ENCODE data around the gene MATN3. TPM values are rescaled to one million over a fixed set of nuclear protein-coding genes. Genes with fewer than 3 reads are reported as not detected.

MATN3 gene
- total RNA-seq, 2 experiments from 2014 or later, result not detected

DNA sequence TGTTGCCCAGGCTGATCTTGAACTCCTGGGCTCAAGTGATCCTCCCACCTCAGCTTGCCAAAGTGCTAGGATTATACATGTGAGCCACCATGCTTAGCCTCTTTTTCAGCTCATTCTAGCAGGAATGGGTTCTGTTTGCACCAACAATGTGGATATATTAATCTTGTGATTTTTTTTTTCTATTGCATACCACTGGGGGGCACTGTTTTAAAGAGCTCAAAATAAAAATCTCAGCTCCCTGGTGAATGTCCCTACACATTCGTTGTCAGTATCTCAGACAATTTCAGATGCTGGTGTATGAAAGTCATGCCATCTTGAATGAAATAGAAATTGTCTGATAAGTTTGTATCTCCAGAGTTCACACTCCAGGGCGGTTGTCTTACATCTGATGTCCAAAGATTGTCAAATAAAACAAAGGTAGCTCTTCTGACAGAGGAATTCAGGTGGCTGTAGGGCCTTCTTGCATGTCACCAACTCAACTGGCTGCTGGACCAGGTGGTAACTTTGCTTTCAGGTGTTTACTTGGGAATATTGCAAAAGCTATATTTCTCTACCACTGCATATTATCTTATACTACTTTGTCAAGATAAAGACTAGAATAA, 3.1 kb upstream of the MATN3 start:
- H3K36me3 ChIP-seq (ENCODE audit: insufficient read depth, low read length), result no peaks in the 10 kb centered on the region
- peak; percentile 57 for DNase-seq (ENCODE audit: low spot score)

DNA sequence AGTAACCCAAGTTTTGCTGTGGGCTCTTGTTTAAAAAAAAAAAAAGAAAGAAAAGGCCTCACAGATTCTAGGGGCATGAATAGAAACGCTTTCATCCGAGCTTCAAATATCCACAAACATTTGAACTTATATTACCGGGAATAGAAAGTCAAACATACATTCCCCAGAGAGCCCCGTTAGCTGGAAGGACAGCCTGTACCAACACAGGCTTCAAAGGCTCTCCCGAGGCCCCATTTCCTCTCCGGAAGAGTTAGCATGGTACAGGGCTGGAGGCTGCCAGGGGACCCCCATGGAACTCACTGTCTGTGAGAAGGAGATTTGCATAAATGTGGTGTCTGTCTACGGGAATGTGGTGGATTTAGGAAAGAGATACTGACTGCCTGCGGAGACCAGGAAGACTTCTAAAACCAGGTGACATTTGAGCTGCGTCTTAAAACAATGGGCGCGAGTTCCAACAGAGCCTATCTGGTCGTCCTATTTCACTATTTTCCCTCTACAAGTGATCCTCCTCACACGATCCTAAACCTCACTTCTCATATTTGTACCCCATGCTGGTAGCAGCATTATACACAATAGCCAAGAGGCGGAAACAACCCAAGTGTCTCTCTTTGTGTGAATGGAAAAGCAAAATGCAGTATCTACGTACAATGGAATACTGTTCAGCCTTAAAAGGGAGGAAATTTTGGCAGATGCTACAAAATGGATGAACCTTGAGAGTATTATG, 820 bp upstream of the MATN3 start:
- H3K36me3 ChIP-seq (ENCODE audit: insufficient read depth, low read length), result no peaks in the 10 kb centered on the region
- intact Hi-C loops (cut with micrococcal nuclease; ENCODE audit: unreplicated experiment), result no loop called here
- H3K9me2 ChIP-seq (ENCODE audit: insufficient read depth, low read length), result no peaks in the 10 kb centered on the region
- H3K9me3 ChIP-seq (ENCODE audit: low read length), result no peaks in the 10 kb centered on the region
- no peak overlapping the region for H3K4me3 ChIP-seq (ENCODE audit: low read depth, low read length, poor library complexity, severe bottlenecking)
- no peak for TF ChIP-seq EZH2phosphoT487 (IDR thresholded peaks at IDR 0.05; ENCODE audit: borderline replicate concordance, low read depth, low read length)
- TF ChIP-seq, protein P1, sequence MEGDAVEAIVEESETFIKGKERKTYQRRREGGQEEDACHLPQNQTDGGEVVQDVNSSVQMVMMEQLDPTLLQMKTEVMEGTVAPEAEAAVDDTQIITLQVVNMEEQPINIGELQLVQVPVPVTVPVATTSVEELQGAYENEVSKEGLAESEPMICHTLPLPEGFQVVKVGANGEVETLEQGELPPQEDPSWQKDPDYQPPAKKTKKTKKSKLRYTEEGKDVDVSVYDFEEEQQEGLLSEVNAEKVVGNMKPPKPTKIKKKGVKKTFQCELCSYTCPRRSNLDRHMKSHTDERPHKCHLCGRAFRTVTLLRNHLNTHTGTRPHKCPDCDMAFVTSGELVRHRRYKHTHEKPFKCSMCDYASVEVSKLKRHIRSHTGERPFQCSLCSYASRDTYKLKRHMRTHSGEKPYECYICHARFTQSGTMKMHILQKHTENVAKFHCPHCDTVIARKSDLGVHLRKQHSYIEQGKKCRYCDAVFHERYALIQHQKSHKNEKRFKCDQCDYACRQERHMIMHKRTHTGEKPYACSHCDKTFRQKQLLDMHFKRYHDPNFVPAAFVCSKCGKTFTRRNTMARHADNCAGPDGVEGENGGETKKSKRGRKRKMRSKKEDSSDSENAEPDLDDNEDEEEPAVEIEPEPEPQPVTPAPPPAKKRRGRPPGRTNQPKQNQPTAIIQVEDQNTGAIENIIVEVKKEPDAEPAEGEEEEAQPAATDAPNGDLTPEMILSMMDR (conservative IDR thresholded peaks at IDR 0.05; ENCODE audit: low read length), result no peak
- BruUV-seq (replicated peaks), result no TSS peak
- H3K4me2 ChIP-seq (ENCODE audit: low read length), result no peak overlapping the region
- no peaks in the 10 kb centered on the region for H3K4me1 ChIP-seq (ENCODE audit: insufficient read depth, low read length, poor library complexity, severe bottlenecking)
- H3K79me2 ChIP-seq (ENCODE audit: insufficient read depth, low read depth, low read length), result no peaks in the 10 kb centered on the region
- POLR2A ChIA-PET, result no interaction called here
- CTCF ChIA-PET (ENCODE audit: unreplicated experiment), result no interaction called here
- no peak for DNase-seq (ENCODE audit: low spot score)
- no peaks in the 10 kb centered on the region for H4K20me1 ChIP-seq (ENCODE audit: insufficient read depth, low read length)
- H2AFZ ChIP-seq (ENCODE audit: low read length), result no peak overlapping the region
- no peak overlapping the region for H3K27ac ChIP-seq (ENCODE audit: low read depth, low read length, poor library complexity, severe bottlenecking)

More for the DNA sequence above, 3.1 kb upstream of the MATN3 start:
- H3K9me2 ChIP-seq (ENCODE audit: insufficient read depth, low read length), result no peaks in the 10 kb centered on the region
- no peak overlapping the region for H3K4me3 ChIP-seq (ENCODE audit: low read depth, low read length, poor library complexity, severe bottlenecking)
- no TSS peak for BruUV-seq (replicated peaks)
- no peak overlapping the region for H3K4me2 ChIP-seq (ENCODE audit: low read length)
- TF ChIP-seq EZH2phosphoT487 (IDR thresholded peaks at IDR 0.05; ENCODE audit: borderline replicate concordance, low read depth, low read length), result no peak
- TF ChIP-seq, protein P1 (conservative IDR thresholded peaks at IDR 0.05; ENCODE audit: low read length), result peak; percentile 80
- H3K9me3 ChIP-seq (ENCODE audit: low read length), result no peaks in the 10 kb centered on the region
- intact Hi-C loops (cut with micrococcal nuclease; ENCODE audit: unreplicated experiment), result loop anchor here (1.0 to 5.0 kb wide), 2 partner anchors 58 to 83 kb away; no protein-coding TSS in a partner anchor
- H4K20me1 ChIP-seq (ENCODE audit: insufficient read depth, low read length), result no peaks in the 10 kb centered on the region
- no peak overlapping the region for H3K27ac ChIP-seq (ENCODE audit: low read depth, low read length, poor library complexity, severe bottlenecking)
- ChIA-PET POLR2A (interaction anchor here (0.5 to 1.1 kb wide), 4 partner anchors 26 to 317 kb away, joined by 3 to 6 read pairs (median 3); no protein-coding TSS in a partner anchor), CTCF (ENCODE audit: unreplicated experiment) (interaction anchor here (0.7 kb wide), 1 partner anchor 79 kb away, joined by 4 read pairs; no protein-coding TSS in a partner anchor)
- H3K4me1 ChIP-seq (ENCODE audit: insufficient read depth, low read length, poor library complexity, severe bottlenecking), result no peaks in the 10 kb centered on the region
- H2AFZ ChIP-seq (ENCODE audit: low read length), result no peak overlapping the region
- H3K79me2 ChIP-seq (ENCODE audit: insufficient read depth, low read depth, low read length), result no peaks in the 10 kb centered on the region

DNA sequence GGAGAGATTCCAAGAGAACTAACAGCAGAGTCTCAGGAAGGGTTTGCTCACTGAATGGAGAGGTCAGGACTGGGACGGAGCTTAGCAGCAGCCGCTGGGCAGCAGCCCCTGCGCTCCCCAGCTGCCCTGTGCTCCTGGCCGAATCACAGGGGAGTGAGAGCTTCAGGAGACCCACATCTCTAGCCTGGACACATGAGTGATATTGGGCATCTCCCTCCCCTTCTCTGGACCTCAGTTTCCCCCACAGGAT, 511 bp downstream of the MATN3 start:
- Histone ChIP-seq H2AFZ (ENCODE audit: low read length) (no peak overlapping the region), H3K79me2 (ENCODE audit: insufficient read depth, low read depth, low read length) (no peaks in the 10 kb centered on the region), H4K20me1 (ENCODE audit: insufficient read depth, low read length) (no peaks in the 10 kb centered on the region), H3K4me2 (ENCODE audit: low read length) (no peak overlapping the region), H3K27ac (ENCODE audit: low read depth, low read length, poor library complexity, severe bottlenecking) (no peak overlapping the region), H3K9me3 (ENCODE audit: low read length) (no peaks in the 10 kb centered on the region), H3K4me3 (ENCODE audit: low read depth, low read length, poor library complexity, severe bottlenecking) (no peak overlapping the region), H3K9me2 (ENCODE audit: insufficient read depth, low read length) (no peaks in the 10 kb centered on the region), H3K4me1 (ENCODE audit: insufficient read depth, low read length, poor library complexity, severe bottlenecking) (no peaks in the 10 kb centered on the region), H3K36me3 (ENCODE audit: insufficient read depth, low read length) (no peaks in the 10 kb centered on the region)
- BruUV-seq (replicated peaks), result no TSS peak
- no peak for TF ChIP-seq EZH2phosphoT487 (IDR thresholded peaks at IDR 0.05; ENCODE audit: borderline replicate concordance, low read depth, low read length)
- TF ChIP-seq, protein P1 (conservative IDR thresholded peaks at IDR 0.05; ENCODE audit: low read length), result no peak
- CTCF ChIA-PET (ENCODE audit: unreplicated experiment), result no interaction called here
- intact Hi-C loops (cut with micrococcal nuclease; ENCODE audit: unreplicated experiment), result no loop called here
- POLR2A ChIA-PET, result no interaction called here
- DNase-seq (ENCODE audit: low spot score), result no peak
